Stimulated activated memory B cell treated with anti-CD40 and anti-IgM and Interleukin-4, amounts not matched to agents 10 μg/mL and 1 μg/mL and 100 μg/mL, for 72 hours (primary cell): ENCODE measurements around the gene A2M.
A peak's percentile ranks its signal among the peaks of the same experiment; 100 is the strongest.

Experiments used
- ATAC-seq: fragments of 150-1000 bp; cut with Tn5 transposase; 2 replicates; pipeline ENCODE4 v1.10.0; 2021
- H3K27ac Mint-ChIP-seq: one replicate; pipeline ENCODE4 v1.8.0; 2022; ENCODE audit warnings: mild to moderate bottlenecking, mixed read lengths
- H3K27me3 Mint-ChIP-seq: one replicate; pipeline ENCODE4 v1.8.0; 2022; ENCODE audit warnings: mixed read lengths
- H3K36me3 Mint-ChIP-seq: one replicate; pipeline ENCODE4 v1.8.0; 2022; ENCODE audit warnings: mixed read lengths
- H3K4me1 Mint-ChIP-seq: one replicate; pipeline ENCODE4 v1.8.0; 2022; ENCODE audit warnings: mixed read lengths
- H3K4me3 Mint-ChIP-seq: one replicate; pipeline ENCODE4 v1.8.0; 2022; ENCODE audit warnings: mild to moderate bottlenecking, moderate library complexity, mixed read lengths
- H3K9me3 Mint-ChIP-seq: one replicate; pipeline ENCODE4 v1.8.0; 2022; ENCODE audit warnings: mixed read lengths

A2M gene

GRCh38 chr12:9130244-9130643 is 14.5 kb upstream of the A2M start:
- no peak for ATAC-seq
- peaks cover 4% of the 10 kb centered on the region for H3K27me3 Mint-ChIP-seq
- no peak overlapping the region for H3K27ac Mint-ChIP-seq
- H3K36me3 Mint-ChIP-seq = peaks cover 5% of the 10 kb centered on the region
- no peaks in the 10 kb centered on the region for H3K4me1 Mint-ChIP-seq
- peaks cover 10% of the 10 kb centered on the region for H3K9me3 Mint-ChIP-seq
- no peak overlapping the region for H3K4me3 Mint-ChIP-seq

GRCh38 chr12:9127936-9128663 is 12.4 kb upstream of the A2M start:
- no peaks in the 10 kb centered on the region for H3K27me3 Mint-ChIP-seq
- no peak overlapping the region for H3K4me3 Mint-ChIP-seq
- no peak overlapping the region for H3K27ac Mint-ChIP-seq
- H3K36me3 Mint-ChIP-seq = peaks cover 5% of the 10 kb centered on the region
- H3K4me1 Mint-ChIP-seq = no peaks in the 10 kb centered on the region
- peaks cover 10% of the 10 kb centered on the region for H3K9me3 Mint-ChIP-seq
- no peak for ATAC-seq

GRCh38 chr12:9127484-9127883 is 11.8 kb upstream of the A2M start:
- H3K4me3 Mint-ChIP-seq = no peak overlapping the region
- peaks cover 10% of the 10 kb centered on the region for H3K9me3 Mint-ChIP-seq
- ATAC-seq = no peak
- H3K27me3 Mint-ChIP-seq = no peaks in the 10 kb centered on the region
- peaks cover 5% of the 10 kb centered on the region for H3K36me3 Mint-ChIP-seq
- no peak overlapping the region for H3K27ac Mint-ChIP-seq
- H3K4me1 Mint-ChIP-seq = no peaks in the 10 kb centered on the region

- H3K27ac Mint-ChIP-seq = no peak overlapping the region
These were observed 8.8 kb upstream of the A2M start for GRCh38 chr12:9124383-9125031.

GRCh38 chr12:9123781-9124382 is 8.2 kb upstream of the A2M start:
- H3K27ac Mint-ChIP-seq = no peak overlapping the region
- peaks cover 17% of the 10 kb centered on the region for H3K27me3 Mint-ChIP-seq
- no peaks in the 10 kb centered on the region for H3K4me1 Mint-ChIP-seq
- H3K4me3 Mint-ChIP-seq = no peak overlapping the region
- H3K9me3 Mint-ChIP-seq = no peaks in the 10 kb centered on the region
- ATAC-seq = no peak
- H3K36me3 Mint-ChIP-seq = no peaks in the 10 kb centered on the region

More at GRCh38 chr12:9124383-9125031, 8.8 kb upstream of the A2M start:
- no peaks in the 10 kb centered on the region for H3K36me3 Mint-ChIP-seq
- H3K27me3 Mint-ChIP-seq = peaks cover 11% of the 10 kb centered on the region
- no peak for ATAC-seq
- no peak overlapping the region for H3K4me3 Mint-ChIP-seq
- H3K9me3 Mint-ChIP-seq = no peaks in the 10 kb centered on the region
- H3K4me1 Mint-ChIP-seq = no peaks in the 10 kb centered on the region

- H3K4me3 Mint-ChIP-seq = no peak overlapping the region
- H3K9me3 Mint-ChIP-seq = no peaks in the 10 kb centered on the region
- no peak for ATAC-seq
- no peak overlapping the region for H3K27ac Mint-ChIP-seq
- H3K27me3 Mint-ChIP-seq = peaks cover 27% of the 10 kb centered on the region
- peaks cover 14% of the 10 kb centered on the region for H3K4me1 Mint-ChIP-seq
- no peaks in the 10 kb centered on the region for H3K36me3 Mint-ChIP-seq
These were observed 6.4 kb upstream of the A2M start for GRCh38 chr12:9122091-9122609.

GRCh38 chr12:9120487-9121184 is 4.9 kb upstream of the A2M start:
- Mint-ChIP-seq H3K27me3 (peaks cover 31% of the 10 kb centered on the region), H3K4me3 (no peak overlapping the region), H3K27ac (no peak overlapping the region), H3K36me3 (no peaks in the 10 kb centered on the region), H3K4me1 (peaks cover 29% of the 10 kb centered on the region), H3K9me3 (no peaks in the 10 kb centered on the region)
- no peak for ATAC-seq

GRCh38 chr12:9118158-9118557 is 2.4 kb upstream of the A2M start:
- peaks cover 33% of the 10 kb centered on the region for H3K27me3 Mint-ChIP-seq
- no peaks in the 10 kb centered on the region for H3K36me3 Mint-ChIP-seq
- H3K27ac Mint-ChIP-seq = no peak overlapping the region
- ATAC-seq = peak; percentile 95
- no peaks in the 10 kb centered on the region for H3K9me3 Mint-ChIP-seq
- no peak overlapping the region for H3K4me3 Mint-ChIP-seq
- peaks cover 36% of the 10 kb centered on the region for H3K4me1 Mint-ChIP-seq

- peaks cover 37% of the 10 kb centered on the region for H3K27me3 Mint-ChIP-seq
- no peak for ATAC-seq
- H3K4me1 Mint-ChIP-seq = peaks cover 36% of the 10 kb centered on the region
- H3K9me3 Mint-ChIP-seq = no peaks in the 10 kb centered on the region
- no peak overlapping the region for H3K4me3 Mint-ChIP-seq
- H3K27ac Mint-ChIP-seq = no peak overlapping the region
- H3K36me3 Mint-ChIP-seq = no peaks in the 10 kb centered on the region
These were observed 773 bp downstream of the A2M start for GRCh38 chr12:9114946-9115345.

GRCh38 chr12:9113987-9114309 is 1.8 kb downstream of the A2M start:
- no peaks in the 10 kb centered on the region for H3K36me3 Mint-ChIP-seq

GRCh38 chr12:9113296-9113986 is 2.3 kb downstream of the A2M start:
- H3K36me3 Mint-ChIP-seq = no peaks in the 10 kb centered on the region
- no peaks in the 10 kb centered on the region for H3K9me3 Mint-ChIP-seq
- no peak overlapping the region for H3K4me3 Mint-ChIP-seq
- no peak for ATAC-seq
- H3K27me3 Mint-ChIP-seq = peaks cover 22% of the 10 kb centered on the region
- no peak overlapping the region for H3K27ac Mint-ChIP-seq
- peaks cover 32% of the 10 kb centered on the region for H3K4me1 Mint-ChIP-seq

More at GRCh38 chr12:9113987-9114309, 1.8 kb downstream of the A2M start:
- no peaks in the 10 kb centered on the region for H3K9me3 Mint-ChIP-seq
- no peak overlapping the region for H3K4me3 Mint-ChIP-seq
- ATAC-seq = no peak
- peaks cover 27% of the 10 kb centered on the region for H3K27me3 Mint-ChIP-seq
- peaks cover 36% of the 10 kb centered on the region for H3K4me1 Mint-ChIP-seq
- H3K27ac Mint-ChIP-seq = no peak overlapping the region

GRCh38 chr12:9112076-9112853 is 3.5 kb downstream of the A2M start:
- H3K9me3 Mint-ChIP-seq = no peaks in the 10 kb centered on the region
- H3K27ac Mint-ChIP-seq = no peak overlapping the region
- H3K27me3 Mint-ChIP-seq = peaks cover 17% of the 10 kb centered on the region
- no peaks in the 10 kb centered on the region for H3K36me3 Mint-ChIP-seq
- H3K4me3 Mint-ChIP-seq = no peak overlapping the region
- ATAC-seq = no peak
- H3K4me1 Mint-ChIP-seq = peaks cover 24% of the 10 kb centered on the region

GRCh38 chr12:9111525-9111924 is 4.2 kb downstream of the A2M start:
- Mint-ChIP-seq H3K4me1 (peaks cover 16% of the 10 kb centered on the region), H3K36me3 (no peaks in the 10 kb centered on the region), H3K9me3 (no peaks in the 10 kb centered on the region), H3K27me3 (peaks cover 13% of the 10 kb centered on the region), H3K27ac (no peak overlapping the region), H3K4me3 (no peak overlapping the region)
- ATAC-seq = no peak

GRCh38 chr12:9109737-9110491 is 5.8 kb downstream of the A2M start:
- no peak overlapping the region for H3K27ac Mint-ChIP-seq
- peaks cover 13% of the 10 kb centered on the region for H3K27me3 Mint-ChIP-seq
- no peak overlapping the region for H3K4me3 Mint-ChIP-seq
- peaks cover under 1% of the 10 kb centered on the region for H3K4me1 Mint-ChIP-seq
- no peaks in the 10 kb centered on the region for H3K9me3 Mint-ChIP-seq
- no peaks in the 10 kb centered on the region for H3K36me3 Mint-ChIP-seq
- no peak for ATAC-seq
